K562 (cell line): Measurements from ENCODE around the gene FLOT2. TPM values are rescaled to one million over a fixed set of nuclear protein-coding genes. Genes with fewer than 3 reads are reported as not detected.

ENCODE experiments used
- ATAC-seq: fragments of 200-7000 bp; cut with Tn5 transposase; 3 replicates; pipeline ENCODE4 v1.9.1; 2020; ENCODE audit warnings: moderate library complexity
- BruUV-seq: library from RNA; stranded (reverse); fragments of 400-500 nt; replicated peaks from 2 replicates; lab custom pipeline; 2021; lab: Mats Ljungman, UMichigan
- CTCF ChIA-PET: fragments of 300-600 bp; formaldehyde crosslinking; extraction: SDS; loops from one replicate; lab custom pipeline; 2021; ENCODE audit warnings: low intra/inter-chr PET ratio; lab: Yijun Ruan, JAX
- POLR2A ChIA-PET: fragments of 300-600, 350-650 bp; sonication (Branson Sonifier 250); formaldehyde crosslinking; extraction: SDS; loops from one replicate; lab custom pipeline; 2021; ENCODE audit warnings: antibody characterized with exemption, inconsistent platforms; lab: Yijun Ruan, JAX
- DNase-seq, 4 experiments: peaks; one replicate each; pipeline versions ENCODE4 v3.0.0 to v3.0.0-alpha.2; 2011 to 2018; ENCODE audit warnings: low spot score in 3 of 4, mixed read lengths in 3 of 4; ENCODE audit errors: extremely low read depth in 1 of 4
- FAIRE-seq: peaks from 2 replicates; lab custom pipeline; 2011; peaks lifted over from hg19 to GRCh38; lab: Jason Lieb, UNC
- H2AFZ ChIP-seq: 2 replicates; pipeline ENCODE4 v1.6.0; 2011; ENCODE audit warnings: low read depth, low read length, control low read depth, inconsistent platforms
- H3K27ac ChIP-seq: fragments of 200-600 bp; 3 replicates; pipeline ENCODE4 v1.8.0; 2011; ENCODE audit warnings: low read depth, mild to moderate bottlenecking, control low read depth, inconsistent platforms, low read length, moderate library complexity, mixed read lengths; ENCODE audit errors: extremely low read depth
- H3K27me3 ChIP-seq, 2 experiments: fragments of 300-600 bp in 1 of 2; 2 replicates in 1 of 2; 3 replicates in 1 of 2; pipeline versions ENCODE4 v1.6.0 to v1.8.0; 2011; ENCODE audit warnings: inconsistent platforms in 2 of 2, low read length in 2 of 2, mild to moderate bottlenecking in 1 of 2, mixed read lengths in 1 of 2, moderate library complexity in 1 of 2; ENCODE audit not compliant: control insufficient read depth in 2 of 2, insufficient read depth in 2 of 2
- H3K36me3 ChIP-seq: fragments of 300-600 bp; 3 replicates; pipeline ENCODE4 v1.8.0; 2011; ENCODE audit warnings: mild to moderate bottlenecking, low read length, inconsistent platforms; ENCODE audit not compliant: control insufficient read depth, insufficient read depth
- H3K4me1 ChIP-seq, 2 experiments: fragments of 200-600 bp in 1 of 2; replicated peaks in 1 of 2; 2 replicates in 1 of 2; 3 replicates in 1 of 2; pipeline versions ENCODE4 v1.5.1 to v1.8.0; 2011; ENCODE audit warnings: inconsistent platforms in 2 of 2, low read length in 2 of 2, mild to moderate bottlenecking in 1 of 2, mixed read lengths in 1 of 2, moderate library complexity in 1 of 2; ENCODE audit not compliant: control insufficient read depth in 2 of 2, insufficient read depth in 2 of 2
- H3K4me2 ChIP-seq: 2 replicates; pipeline ENCODE4 v1.6.1; 2011; ENCODE audit warnings: low read length, control low read depth, inconsistent platforms, mixed read lengths; ENCODE audit not compliant: insufficient read depth
- H3K4me3 ChIP-seq: fragments of 200-600 bp; sonication (generic), shearing (Covaris generic); 2 replicates; pipeline ENCODE4 v1.5.1; 2016; ENCODE audit warnings: control low read depth, inconsistent platforms
- H3K79me2 ChIP-seq: fragments of 200-600 bp; 3 replicates; pipeline ENCODE4 v1.8.0; 2011; ENCODE audit warnings: low read length, inconsistent platforms; ENCODE audit not compliant: control insufficient read depth, insufficient read depth
- H3K9ac ChIP-seq, 2 experiments: 2 replicates each; pipeline versions ENCODE4 v1.6.0 to v1.6.1; 2011; ENCODE audit warnings: low read depth in 2 of 2, low read length in 2 of 2, control low read depth in 1 of 2, inconsistent platforms in 1 of 2, mild to moderate bottlenecking in 1 of 2, mixed read lengths in 1 of 2; ENCODE audit not compliant: insufficient read depth in 1 of 2
- H3K9me1 ChIP-seq: one replicate; pipeline ENCODE4 v1.6.0; 2011; ENCODE audit warnings: inconsistent platforms, mild to moderate bottlenecking, low read length, moderate library complexity; ENCODE audit not compliant: control insufficient read depth, insufficient read depth
- H3K9me3 ChIP-seq: replicated peaks from 2 replicates; pipeline ENCODE4 v1.5.1; 2011; ENCODE audit warnings: low read depth, low read length, inconsistent platforms; ENCODE audit not compliant: control insufficient read depth, insufficient read depth
- H4K20me1 ChIP-seq: replicated peaks from 2 replicates; pipeline ENCODE4 v1.6.1; 2011; ENCODE audit warnings: low read length, inconsistent platforms, mixed read lengths; ENCODE audit not compliant: control insufficient read depth, insufficient read depth
- ATF7 ChIP-seq: fragments of 450-650 bp; IDR thresholded peaks from 2 replicates; pipeline ENCODE4 v1.7.1; 2014; ENCODE audit warnings: mild to moderate bottlenecking, moderate library complexity
- E2F4 ChIP-seq: sonication (generic); formaldehyde crosslinking; IDR thresholded peaks from 2 replicates; pipeline ENCODE4 v1.8.0; 2022; ENCODE audit warnings: mild to moderate bottlenecking, low read depth, missing genetic modification reagents
- HNRNPLL ChIP-seq: fragments of 200-400 bp; formaldehyde crosslinking; IDR thresholded peaks from 2 replicates; pipeline ENCODE4 v1.6.1; 2017; ENCODE audit warnings: low read length, low read depth, mild to moderate bottlenecking; ENCODE audit not compliant: poor library complexity, severe bottlenecking
- KLF6 ChIP-seq: fragments of 250-450 bp; sonication (Bioruptor Pico); IDR thresholded peaks from 2 replicates; pipeline ENCODE4 v1.4.0; 2020; ENCODE audit warnings: mild to moderate bottlenecking, moderate library complexity, borderline replicate concordance
- SMAD2 ChIP-seq: fragments of 150-350 bp; IDR thresholded peaks from 2 replicates; pipeline ENCODE4 v1.6.1; 2014; ENCODE audit warnings: low read depth, mild to moderate bottlenecking, low read length
- TAF7 ChIP-seq: fragments of 450-650 bp; IDR thresholded peaks from 2 replicates; pipeline ENCODE4 v1.6.1; 2016; ENCODE audit warnings: missing genetic modification characterization, missing compliant biosample characterization
- ZNF140 ChIP-seq: fragments of 250-450 bp; sonication (Bioruptor Pico); IDR thresholded peaks from 2 replicates; pipeline ENCODE4 v1.8.0; 2021; ENCODE audit warnings: moderate library complexity, mild to moderate bottlenecking, inconsistent platforms
- ZNF146 ChIP-seq: IDR thresholded peaks from one replicate; pipeline ENCODE4 v1.6.1; 2018; ENCODE audit warnings: missing compliant biosample characterization; ENCODE audit not compliant: unreplicated experiment
- ZNF699 ChIP-seq: fragments of 250-450 bp; sonication (Bioruptor Pico); IDR thresholded peaks from 2 replicates; pipeline ENCODE4 v1.8.0; 2021; ENCODE audit warnings: mild to moderate bottlenecking, moderate library complexity; ENCODE audit not compliant: insufficient replicate concordance
- ZNF707 ChIP-seq: fragments of 250-450 bp; sonication (Bioruptor Pico); conservative IDR thresholded peaks from 2 replicates; pipeline ENCODE4 v1.8.0; 2022; ENCODE audit warnings: inconsistent platforms, mild to moderate bottlenecking, moderate library complexity
- WGBS: fragments of 100-300 bp; shearing (Covaris generic); methylation state at CpG from one replicate; pipeline ENCODE4 v1.1.6; 2016; ENCODE audit warnings: low coverage, mixed read lengths; ENCODE audit not compliant: insufficient coverage; ENCODE audit errors: missing lambda C conversion rate; 5-methylcytosine and 5-hydroxymethylcytosine counted together
- in situ Hi-C: fragments of 300-500 bp; cut with MboI; formaldehyde crosslinking; loops from 4 replicates; pipeline ENCODE4 v1.15.0; 2018; ENCODE audit warnings: inconsistent platforms, mixed read lengths
- intact Hi-C: fragments of 100-400 bp; cut with micrococcal nuclease; formaldehyde crosslinking; loops from 2 replicates; pipeline ENCODE4 v1.14.2; 2022
- polyA plus RNA-seq, 8 experiments: library from polyadenylated mRNA; depleted of rRNA in 4 of 8; stranded (reverse) in 5 of 8; unstranded in 3 of 8; fragments of >200 nt; fragmentation: Nextera tagmentation in 2 of 8; fragmentation: Illumina TruSeq in 1 of 8; extraction: Ambion mirVana in 2 of 8; extraction: Trizol in 1 of 8; gene quantifications; 2 replicates each; pipeline versions ENCODE4 v1.2.1 to v1.2.3, GENCODE V29; 2011 to 2014; ENCODE audit warnings: inconsistent platforms in 1 of 8, missing spikeins in 1 of 8
- total RNA-seq, 7 experiments: library from RNA; depleted of rRNA in 6 of 7; stranded (reverse); fragments of >200 nt in 6 of 7; fragmentation: Illumina TruSeq in 2 of 7; extraction: Trizol in 2 of 7; gene quantifications; 2 replicates each; pipeline versions ENCODE4 v1.2.1 to v1.2.3, GENCODE V29; 2011 to 2021; ENCODE audit warnings: low replicate concordance in 1 of 7
- TF ChIP-seq, protein P1 (sequence below): sonication (generic); formaldehyde crosslinking; IDR thresholded peaks from 2 replicates; pipeline ENCODE4 v1.8.0; 2022; ENCODE audit warnings: mild to moderate bottlenecking, missing genetic modification reagents
- TF ChIP-seq, protein P2 (sequence below): fragments of 450-650 bp; IDR thresholded peaks from 2 replicates; pipeline ENCODE4 v1.6.1; 2016; ENCODE audit warnings: mild to moderate bottlenecking

FLOT2 gene
- total and polyA plus RNA-seq, 9 of the 15 experiments (the other 6 are each of a cell fraction or from before 2014, with no cell fraction given): 17.5 to 138 (median 41.7) TPM

DNA sequence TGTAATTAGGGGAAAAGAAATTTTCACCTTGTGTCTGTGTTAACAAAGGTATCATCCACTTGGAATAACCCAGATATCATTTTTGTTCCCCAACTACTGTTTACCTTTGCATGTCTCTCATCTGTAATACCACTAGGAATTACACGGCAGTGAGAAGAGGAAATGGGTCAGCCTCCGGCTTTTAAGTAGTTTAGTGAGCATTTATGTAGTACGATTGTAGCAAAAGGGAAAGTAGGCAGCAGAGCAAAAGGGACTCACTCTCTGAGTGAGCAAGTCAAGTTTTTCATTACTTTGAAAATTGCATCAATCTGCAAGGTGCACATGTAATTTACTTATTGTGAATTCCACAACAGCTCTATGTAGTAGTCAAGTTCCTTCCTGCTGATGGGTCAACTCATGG, 42.6 kb upstream of the FLOT2 start:
- H3K27ac ChIP-seq: no peak overlapping the region
- intact Hi-C loops: no loop called here
- H3K4me2 ChIP-seq: no peak overlapping the region
- H3K9me1 ChIP-seq: no peaks in the 10 kb centered on the region
- H4K20me1 ChIP-seq: peaks cover 6% of the 10 kb centered on the region; the same call in 1 of the 2 replicates
- H3K4me3 ChIP-seq: no peak overlapping the region
- no peaks in the 10 kb centered on the region for H3K27me3 ChIP-seq
- no peak overlapping the region for H3K9ac ChIP-seq
- DNase-seq: no peak
- no peak overlapping the region for H2AFZ ChIP-seq
- TF ChIP-seq SMAD2 (no peak), KLF6 (no peak), ATF7 (no peak), ZNF146 (CRISPR knock-in tag) (no peak), ZNF707 (CRISPR knock-in tag) (no peak), HNRNPLL (no peak), E2F4 (CRISPR knock-in tag) (no peak), ZNF699 (CRISPR knock-in tag) (no peak), TAF7 (tag) (no peak), ZNF140 (CRISPR knock-in tag) (no peak)
- TF ChIP-seq, protein P1, sequence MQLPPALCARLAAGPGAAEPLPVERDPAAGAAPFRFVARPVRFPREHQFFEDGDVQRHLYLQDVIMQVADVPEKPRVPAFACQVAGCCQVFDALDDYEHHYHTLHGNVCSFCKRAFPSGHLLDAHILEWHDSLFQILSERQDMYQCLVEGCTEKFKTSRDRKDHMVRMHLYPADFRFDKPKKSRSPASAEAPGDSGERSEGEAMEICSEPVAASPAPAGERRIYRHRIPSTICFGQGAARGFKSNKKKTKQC (CRISPR knock-in tag): no peak
- TF ChIP-seq, protein P2, sequence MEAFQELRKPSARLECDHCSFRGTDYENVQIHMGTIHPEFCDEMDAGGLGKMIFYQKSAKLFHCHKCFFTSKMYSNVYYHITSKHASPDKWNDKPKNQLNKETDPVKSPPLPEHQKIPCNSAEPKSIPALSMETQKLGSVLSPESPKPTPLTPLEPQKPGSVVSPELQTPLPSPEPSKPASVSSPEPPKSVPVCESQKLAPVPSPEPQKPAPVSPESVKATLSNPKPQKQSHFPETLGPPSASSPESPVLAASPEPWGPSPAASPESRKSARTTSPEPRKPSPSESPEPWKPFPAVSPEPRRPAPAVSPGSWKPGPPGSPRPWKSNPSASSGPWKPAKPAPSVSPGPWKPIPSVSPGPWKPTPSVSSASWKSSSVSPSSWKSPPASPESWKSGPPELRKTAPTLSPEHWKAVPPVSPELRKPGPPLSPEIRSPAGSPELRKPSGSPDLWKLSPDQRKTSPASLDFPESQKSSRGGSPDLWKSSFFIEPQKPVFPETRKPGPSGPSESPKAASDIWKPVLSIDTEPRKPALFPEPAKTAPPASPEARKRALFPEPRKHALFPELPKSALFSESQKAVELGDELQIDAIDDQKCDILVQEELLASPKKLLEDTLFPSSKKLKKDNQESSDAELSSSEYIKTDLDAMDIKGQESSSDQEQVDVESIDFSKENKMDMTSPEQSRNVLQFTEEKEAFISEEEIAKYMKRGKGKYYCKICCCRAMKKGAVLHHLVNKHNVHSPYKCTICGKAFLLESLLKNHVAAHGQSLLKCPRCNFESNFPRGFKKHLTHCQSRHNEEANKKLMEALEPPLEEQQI: no peak
- peaks cover 0 to 16% of the 10 kb centered on the region in 2 experiments; a peak in 3 of 5 replicates for H3K4me1 ChIP-seq
- CTCF ChIA-PET: no interaction called here
- no peak for ATAC-seq
- no peaks in the 10 kb centered on the region for H3K9me3 ChIP-seq
- no TSS peak for BruUV-seq
- in situ Hi-C loops: no loop called here
- WGBS: 72% methylated on average over 3 of the region's 3 CpGs
- POLR2A ChIA-PET: interaction anchor here (0.7 to 3.7 kb wide), 3 partner anchors 9 to 538 kb away, joined by 4 to 24 read pairs (median 13); no protein-coding TSS in a partner anchor
- peaks cover 90% of the 10 kb centered on the region for H3K79me2 ChIP-seq
- H3K36me3 ChIP-seq: peaks cover 74% of the 10 kb centered on the region
- FAIRE-seq: no peak
